Measurements from ENCODE around the gene NDUFB6. TPM values are rescaled to one million over a fixed set of nuclear protein-coding genes. Genes with fewer than 3 reads are reported as not detected.

The NDUFB6 gene
- total and polyA plus RNA-seq, 10 of the 15 experiments (the other 5 are each of a cell fraction or from before 2014, with no cell fraction given): 26.3 to 269 (median 61.4) TPM

DNA sequence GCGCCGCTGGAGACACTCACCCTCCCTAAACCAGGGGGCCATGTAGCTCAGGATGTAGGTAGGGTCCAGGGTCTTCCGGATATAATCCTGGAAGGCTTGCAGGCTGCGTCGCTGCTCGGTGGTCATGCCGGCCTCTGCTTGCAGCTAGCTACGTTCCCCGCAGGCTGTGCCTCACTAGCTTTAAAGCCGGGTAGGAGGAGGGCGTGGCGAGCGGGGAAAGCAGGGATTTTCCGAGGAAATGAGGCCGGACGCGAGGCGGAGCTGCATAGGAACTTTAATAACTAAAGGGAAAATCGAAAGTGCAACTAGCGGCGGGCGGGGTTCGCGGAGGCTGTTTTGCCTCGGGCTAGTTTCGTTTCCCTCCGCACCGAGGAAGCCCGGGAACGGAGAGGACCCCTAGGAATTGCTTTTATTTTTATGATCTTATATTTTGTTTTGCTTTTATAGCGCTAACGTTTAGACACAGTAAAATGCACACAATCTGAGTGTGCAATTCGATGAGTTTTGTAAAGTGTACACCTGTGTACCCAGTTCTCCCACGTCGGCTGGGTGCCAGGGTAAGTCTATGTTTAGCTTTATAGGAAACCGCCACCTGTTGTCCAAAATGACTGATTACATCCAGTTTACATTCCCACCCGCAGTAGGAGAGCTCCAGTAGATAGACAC, 46.8 kb downstream of the NDUFB6 start, which contains the start of gene RIGI (continued):
- TF ChIP-seq, protein P1, sequence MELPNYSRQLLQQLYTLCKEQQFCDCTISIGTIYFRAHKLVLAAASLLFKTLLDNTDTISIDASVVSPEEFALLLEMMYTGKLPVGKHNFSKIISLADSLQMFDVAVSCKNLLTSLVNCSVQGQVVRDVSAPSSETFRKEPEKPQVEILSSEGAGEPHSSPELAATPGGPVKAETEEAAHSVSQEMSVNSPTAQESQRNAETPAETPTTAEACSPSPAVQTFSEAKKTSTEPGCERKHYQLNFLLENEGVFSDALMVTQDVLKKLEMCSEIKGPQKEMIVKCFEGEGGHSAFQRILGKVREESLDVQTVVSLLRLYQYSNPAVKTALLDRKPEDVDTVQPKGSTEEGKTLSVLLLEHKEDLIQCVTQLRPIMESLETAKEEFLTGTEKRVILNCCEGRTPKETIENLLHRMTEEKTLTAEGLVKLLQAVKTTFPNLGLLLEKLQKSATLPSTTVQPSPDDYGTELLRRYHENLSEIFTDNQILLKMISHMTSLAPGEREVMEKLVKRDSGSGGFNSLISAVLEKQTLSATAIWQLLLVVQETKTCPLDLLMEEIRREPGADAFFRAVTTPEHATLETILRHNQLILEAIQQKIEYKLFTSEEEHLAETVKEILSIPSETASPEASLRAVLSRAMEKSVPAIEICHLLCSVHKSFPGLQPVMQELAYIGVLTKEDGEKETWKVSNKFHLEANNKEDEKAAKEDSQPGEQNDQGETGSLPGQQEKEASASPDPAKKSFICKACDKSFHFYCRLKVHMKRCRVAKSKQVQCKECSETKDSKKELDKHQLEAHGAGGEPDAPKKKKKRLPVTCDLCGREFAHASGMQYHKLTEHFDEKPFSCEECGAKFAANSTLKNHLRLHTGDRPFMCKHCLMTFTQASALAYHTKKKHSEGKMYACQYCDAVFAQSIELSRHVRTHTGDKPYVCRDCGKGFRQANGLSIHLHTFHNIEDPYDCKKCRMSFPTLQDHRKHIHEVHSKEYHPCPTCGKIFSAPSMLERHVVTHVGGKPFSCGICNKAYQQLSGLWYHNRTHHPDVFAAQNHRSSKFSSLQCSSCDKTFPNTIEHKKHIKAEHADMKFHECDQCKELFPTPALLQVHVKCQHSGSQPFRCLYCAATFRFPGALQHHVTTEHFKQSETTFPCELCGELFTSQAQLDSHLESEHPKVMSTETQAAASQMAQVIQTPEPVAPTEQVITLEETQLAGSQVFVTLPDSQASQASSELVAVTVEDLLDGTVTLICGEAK (IDR thresholded peaks at IDR 0.05; ENCODE audit: borderline replicate concordance): no peak
- TF ChIP-seq ZSCAN29 (IDR thresholded peaks at IDR 0.05): no peak
- TF ChIP-seq SMARCA5 (IDR thresholded peaks at IDR 0.05): no peak
- no peak for TF ChIP-seq MYC (IDR thresholded peaks at IDR 0.05; ENCODE audit: insufficient read depth, insufficient read length, insufficient replicate concordance, low read length, severe bottlenecking)
- TF ChIP-seq EZH2 (IDR thresholded peaks at IDR 0.05; ENCODE audit: borderline replicate concordance, control insufficient read depth, low read depth, low read length): no peak
- no peak for TF ChIP-seq CREM (IDR thresholded peaks at IDR 0.05; ENCODE audit: low read depth)
- peak; percentile 56; the same call in 1 of the 2 replicates for TF ChIP-seq POLR2AphosphoS5 (IDR thresholded peaks at IDR 0.05; ENCODE audit: low read length)
- TF ChIP-seq LARP7 (IDR thresholded peaks at IDR 0.05): no peak
- TF ChIP-seq ETV6 (conservative IDR thresholded peaks at IDR 0.05 in 1 of 2, IDR thresholded peaks at IDR 0.05 in 1 of 2; ENCODE audit: borderline replicate concordance in 1 of 2, low read depth in 1 of 2): peak in 1 of 2 experiments; percentile 95; a peak in 2 of 4 replicates
- TF ChIP-seq TCF12 (IDR thresholded peaks at IDR 0.05; ENCODE audit: low read depth, low read length): no peak
- TF ChIP-seq PAX8 (IDR thresholded peaks at IDR 0.05): peak; percentile 84; the same call in 1 of the 2 replicates
- TF ChIP-seq IRF4 (IDR thresholded peaks at IDR 0.05; ENCODE audit: low read depth, low read length): 0 out of 2 replicates have a peak, but pooled peaks have one; percentile 45
- no peak for TF ChIP-seq NR2F1 (conservative IDR thresholded peaks at IDR 0.05)
- no peak for TF ChIP-seq CBFB (IDR thresholded peaks at IDR 0.05; ENCODE audit: low read depth)
- TF ChIP-seq RFX5 (IDR thresholded peaks at IDR 0.05; ENCODE audit: low read depth, low read length): no peak
- no peak for TF ChIP-seq WRNIP1 (IDR thresholded peaks at IDR 0.05; ENCODE audit: borderline replicate concordance, low read depth, low read length)
- TF ChIP-seq ZNF207 (IDR thresholded peaks at IDR 0.05; ENCODE audit: borderline replicate concordance): no peak
- peak; percentile 21; the same call in 1 of the 2 replicates for TF ChIP-seq RAD21 (IDR thresholded peaks at IDR 0.05; ENCODE audit: insufficient read depth, low read depth, low read length)
- TF ChIP-seq, protein P2, sequence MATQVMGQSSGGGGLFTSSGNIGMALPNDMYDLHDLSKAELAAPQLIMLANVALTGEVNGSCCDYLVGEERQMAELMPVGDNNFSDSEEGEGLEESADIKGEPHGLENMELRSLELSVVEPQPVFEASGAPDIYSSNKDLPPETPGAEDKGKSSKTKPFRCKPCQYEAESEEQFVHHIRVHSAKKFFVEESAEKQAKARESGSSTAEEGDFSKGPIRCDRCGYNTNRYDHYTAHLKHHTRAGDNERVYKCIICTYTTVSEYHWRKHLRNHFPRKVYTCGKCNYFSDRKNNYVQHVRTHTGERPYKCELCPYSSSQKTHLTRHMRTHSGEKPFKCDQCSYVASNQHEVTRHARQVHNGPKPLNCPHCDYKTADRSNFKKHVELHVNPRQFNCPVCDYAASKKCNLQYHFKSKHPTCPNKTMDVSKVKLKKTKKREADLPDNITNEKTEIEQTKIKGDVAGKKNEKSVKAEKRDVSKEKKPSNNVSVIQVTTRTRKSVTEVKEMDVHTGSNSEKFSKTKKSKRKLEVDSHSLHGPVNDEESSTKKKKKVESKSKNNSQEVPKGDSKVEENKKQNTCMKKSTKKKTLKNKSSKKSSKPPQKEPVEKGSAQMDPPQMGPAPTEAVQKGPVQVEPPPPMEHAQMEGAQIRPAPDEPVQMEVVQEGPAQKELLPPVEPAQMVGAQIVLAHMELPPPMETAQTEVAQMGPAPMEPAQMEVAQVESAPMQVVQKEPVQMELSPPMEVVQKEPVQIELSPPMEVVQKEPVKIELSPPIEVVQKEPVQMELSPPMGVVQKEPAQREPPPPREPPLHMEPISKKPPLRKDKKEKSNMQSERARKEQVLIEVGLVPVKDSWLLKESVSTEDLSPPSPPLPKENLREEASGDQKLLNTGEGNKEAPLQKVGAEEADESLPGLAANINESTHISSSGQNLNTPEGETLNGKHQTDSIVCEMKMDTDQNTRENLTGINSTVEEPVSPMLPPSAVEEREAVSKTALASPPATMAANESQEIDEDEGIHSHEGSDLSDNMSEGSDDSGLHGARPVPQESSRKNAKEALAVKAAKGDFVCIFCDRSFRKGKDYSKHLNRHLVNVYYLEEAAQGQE (IDR thresholded peaks at IDR 0.05; ENCODE audit: low read depth, low read length): no peak

All from GM12878 (cell line).